Spinal cord (tissue), 10 donors: ENCODE data around the gene CYLD. TPM values are rescaled to one million over a fixed set of nuclear protein-coding genes. Genes with fewer than 3 reads are reported as not detected.

Experiments
- DNase-seq, 6 donors: peaks; one replicate each; pipeline versions ENCODE4 v3.0.0 to v3.0.0-alpha.2; 2013 to 2015; ENCODE audit warnings: low spot score in 6 of 6, low read depth in 4 of 6
- H3K27ac ChIP-seq: one replicate; pipeline ENCODE4 v1.5.1; 2013; ENCODE audit warnings: low read depth, low read length, control low read depth
- H3K27me3 ChIP-seq: one replicate; pipeline ENCODE4 v1.6.1; 2013; ENCODE audit warnings: low read length; ENCODE audit not compliant: control insufficient read depth, insufficient read depth
- H3K36me3 ChIP-seq: one replicate; pipeline ENCODE4 v1.6.1; 2013; ENCODE audit warnings: low read length; ENCODE audit not compliant: control insufficient read depth, insufficient read depth
- H3K4me1 ChIP-seq: one replicate; pipeline ENCODE4 v1.6.1; 2013; ENCODE audit warnings: low read length; ENCODE audit not compliant: control insufficient read depth, insufficient read depth
- H3K4me3 ChIP-seq: one replicate; pipeline ENCODE4 v1.5.1; 2013; ENCODE audit warnings: low read depth, low read length, control low read depth
- H3K9me3 ChIP-seq: one replicate; pipeline ENCODE4 v1.6.1; 2013; ENCODE audit warnings: low read length; ENCODE audit not compliant: control insufficient read depth, insufficient read depth
- WGBS: methylation state at CpG from one replicate; pipeline ENCODE4 v1.1.5; 2013; ENCODE audit warnings: missing lambda C conversion rate; ENCODE audit not compliant: insufficient coverage; 5-methylcytosine and 5-hydroxymethylcytosine counted together
- polyA plus RNA-seq, 2 donors: library from polyadenylated mRNA; unstranded; fragments of 120-200 nt; gene quantifications; one replicate each; pipeline ENCODE4 v1.2.1, GENCODE V29; 2013; ENCODE audit not compliant: insufficient read length in 2 of 2
- small RNA-seq: library from RNA; depleted of rRNA; stranded (forward); fragments of <200 nt; gene quantifications from one replicate; pipeline ENCODE3, GENCODE V24; 2014; ENCODE audit warnings: low replicate concordance
- total RNA-seq, 2 donors: library from RNA; depleted of rRNA in 1 of 2; stranded (reverse); fragments of 120-200 nt in 1 of 2; fragments of >200 nt in 1 of 2; gene quantifications; one replicate each; pipeline versions ENCODE4 v1.2.3 to v1.2.4, GENCODE V29; 2013 to 2014
- donor health status: healthy.

Gene CYLD
- total and polyA plus RNA-seq, 4 donors, result 28.4 to 65.8 (median 36.2) TPM

DNA sequence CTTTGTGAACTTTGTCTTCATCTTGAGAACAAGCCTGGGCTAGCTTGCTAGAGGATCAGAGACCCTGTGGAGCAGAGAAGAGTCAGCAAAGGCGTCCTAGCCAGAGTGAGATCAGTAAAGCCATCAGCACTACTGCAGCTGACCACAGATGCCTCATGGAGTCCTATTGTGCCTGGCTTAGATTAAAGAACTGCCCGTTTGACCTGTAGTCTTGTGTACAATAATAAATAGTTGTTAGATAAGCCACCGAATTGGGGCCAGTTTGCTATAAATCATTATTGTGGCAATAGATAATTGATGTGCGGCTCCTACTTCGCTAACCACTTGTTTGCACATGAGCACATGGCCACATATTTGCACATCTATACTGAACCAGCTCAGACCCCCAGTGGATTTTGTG, 103.0 kb downstream of the CYLD start:
- H3K27ac ChIP-seq, result no peak overlapping the region
- peaks cover 12% of the 10 kb centered on the region for H3K4me1 ChIP-seq
- no peaks in the 10 kb centered on the region for H3K9me3 ChIP-seq
- 78% methylated on average over 2 of the region's 5 CpGs for WGBS
- H3K36me3 ChIP-seq, result no peaks in the 10 kb centered on the region
- DNase-seq, result no peak
- H3K27me3 ChIP-seq, result peaks cover 20% of the 10 kb centered on the region
- no peak overlapping the region for H3K4me3 ChIP-seq

DNA sequence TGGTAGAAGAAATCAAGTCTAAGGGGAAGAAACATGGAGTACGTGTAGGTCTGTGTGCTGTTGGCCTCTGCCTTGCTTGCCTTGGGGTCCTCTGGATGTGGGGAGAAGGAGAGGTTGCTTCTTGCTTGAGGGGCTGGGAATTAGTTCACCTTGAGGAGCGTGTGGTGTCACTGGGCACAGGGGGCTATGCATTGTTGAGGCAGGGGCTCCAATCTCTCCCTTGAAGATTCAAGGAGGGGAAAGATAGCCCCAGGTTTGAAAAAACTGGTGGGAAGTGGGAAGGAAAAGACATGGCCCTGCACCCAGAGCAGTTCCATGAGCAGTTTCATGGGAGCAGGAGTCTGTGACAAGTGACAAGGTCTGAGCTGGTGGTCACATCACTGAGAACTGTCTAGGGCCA, 103.4 kb downstream of the CYLD start:
- Histone ChIP-seq H3K4me3 (no peak overlapping the region), H3K27ac (no peak overlapping the region), H3K36me3 (no peaks in the 10 kb centered on the region), H3K4me1 (peaks cover 12% of the 10 kb centered on the region), H3K9me3 (no peaks in the 10 kb centered on the region), H3K27me3 (peaks cover 17% of the 10 kb centered on the region)
- WGBS, result 100% methylated on average over 2 of the region's 2 CpGs
- no peak for DNase-seq

DNA sequence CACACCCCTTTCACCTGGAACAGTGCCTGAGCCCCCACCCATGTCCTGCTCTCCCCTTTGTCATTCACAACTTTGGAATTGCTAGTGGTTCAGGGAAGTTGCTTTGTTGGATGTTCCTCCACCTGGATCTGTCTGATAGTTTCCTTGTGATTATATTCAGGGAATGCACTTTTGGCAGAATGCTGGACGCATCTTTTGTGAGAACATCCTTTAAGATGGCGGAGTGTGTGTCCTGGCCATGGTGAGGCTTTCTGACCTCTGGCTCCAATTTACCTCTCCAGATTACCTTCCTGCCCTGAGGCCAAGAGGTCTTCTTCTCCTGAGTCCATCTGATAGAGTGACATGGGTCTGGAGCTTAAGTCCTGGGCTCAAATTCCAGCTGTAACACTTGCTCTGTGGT, 104.6 kb downstream of the CYLD start:
- peaks cover 6% of the 10 kb centered on the region for H3K27me3 ChIP-seq
- no peak overlapping the region for H3K4me3 ChIP-seq
- no peaks in the 10 kb centered on the region for H3K9me3 ChIP-seq
- no peaks in the 10 kb centered on the region for H3K36me3 ChIP-seq
- WGBS, result 100% methylated on average over 2 of the region's 2 CpGs
- peaks cover 4% of the 10 kb centered on the region for H3K4me1 ChIP-seq
- DNase-seq, result no peak
- no peak overlapping the region for H3K27ac ChIP-seq

DNA sequence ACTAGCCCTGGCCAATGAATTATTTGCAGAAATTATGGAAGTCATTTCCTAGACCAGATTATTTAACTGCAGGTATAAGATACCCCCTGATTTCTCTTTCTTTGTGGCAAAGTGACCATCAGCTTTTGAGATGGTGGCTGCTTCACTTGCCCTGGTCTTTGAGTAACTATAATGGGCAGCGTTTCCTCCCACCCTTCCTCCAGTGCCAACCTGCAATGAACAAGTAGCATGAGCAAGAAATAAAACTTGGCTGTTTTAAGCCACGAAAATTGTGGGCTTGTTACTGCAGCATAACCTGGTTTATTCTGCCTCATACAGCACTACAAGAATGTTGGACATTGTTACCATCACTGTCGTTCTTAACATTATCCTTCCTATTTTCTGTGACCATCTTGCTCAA, 105.3 kb downstream of the CYLD start:
- H3K4me1 ChIP-seq, result no peaks in the 10 kb centered on the region
- H3K9me3 ChIP-seq, result no peaks in the 10 kb centered on the region
- WGBS, result 85% methylated on average over 3 of the region's 3 CpGs
- no peak overlapping the region for H3K27ac ChIP-seq
- no peak for DNase-seq
- H3K36me3 ChIP-seq, result no peaks in the 10 kb centered on the region
- peaks cover under 1% of the 10 kb centered on the region for H3K27me3 ChIP-seq
- no peak overlapping the region for H3K4me3 ChIP-seq

DNA sequence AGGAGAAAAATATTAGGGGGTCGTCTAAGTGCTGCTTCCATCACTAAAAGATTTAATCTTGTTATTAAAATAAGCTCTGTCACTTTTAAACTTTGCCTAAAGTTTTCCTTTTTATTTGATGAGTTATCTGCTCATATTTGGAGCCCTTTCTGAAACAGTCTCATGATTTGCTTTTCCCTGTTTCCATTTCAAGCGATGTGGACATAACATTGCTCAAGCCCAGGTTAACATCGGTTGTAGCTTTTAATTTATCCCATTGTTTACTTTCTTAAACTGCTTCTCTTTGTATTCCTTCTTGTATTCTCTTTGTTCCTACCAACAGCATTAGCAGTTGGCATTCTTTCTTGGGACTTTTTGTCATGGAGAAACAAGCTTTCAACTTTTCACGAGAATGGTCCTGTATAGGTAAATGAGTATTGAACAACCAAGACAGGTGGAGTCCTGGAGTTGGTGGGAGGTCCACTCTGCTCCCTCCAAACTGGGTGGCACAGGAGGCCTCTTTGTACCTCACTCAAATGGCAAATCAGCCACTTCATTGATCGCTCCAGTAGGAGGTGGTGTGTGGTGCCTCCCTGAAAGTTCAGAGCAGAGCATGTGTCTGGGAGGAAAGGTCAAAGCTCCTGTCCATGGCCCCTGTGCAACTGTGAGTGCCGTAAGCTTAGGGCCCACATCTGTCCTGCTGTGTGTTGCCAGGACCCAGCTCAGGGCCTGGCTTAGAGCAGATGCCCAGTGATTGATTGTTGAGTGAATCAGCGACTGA, 107.0 kb downstream of the CYLD start:
- H3K27me3 ChIP-seq, result no peaks in the 10 kb centered on the region
- H3K27ac ChIP-seq, result no peak overlapping the region
- H3K9me3 ChIP-seq, result no peaks in the 10 kb centered on the region
- 93% methylated on average over 6 of the region's 7 CpGs for WGBS
- no peaks in the 10 kb centered on the region for H3K36me3 ChIP-seq
- no peaks in the 10 kb centered on the region for H3K4me1 ChIP-seq
- H3K4me3 ChIP-seq, result no peak overlapping the region
- no peak for DNase-seq

Small RNA genes within 50 kb of the gene (small RNA-seq; reads per million reads assigned to genes)
- gene MIR3181, result 0.10 reads per million

Other genes with a start within 250 kb of the CYLD start
- gene NKD1, start 193.7 kb upstream of the CYLD start, total RNA-seq, result 10 to 100 TPM in 1 of 2 donors, 1 to 10 TPM in 1; 6.7 to 33.8 TPM
- 10 to 100 TPM; 22.5 to 28.8 TPM for gene NKD1, start 193.7 kb upstream of the CYLD start, polyA plus RNA-seq
- 1 to 10 TPM in 1 of 2 donors, under 1 TPM in 1; 0.61 to 1.1 TPM for gene SNX20, start 60.8 kb upstream of the CYLD start, total RNA-seq
- under 1 TPM; 0.62 to 0.73 TPM for gene SNX20, start 60.8 kb upstream of the CYLD start, polyA plus RNA-seq
- gene NOD2, start 48.5 kb upstream of the CYLD start, total RNA-seq, result under 1 TPM; 0.79 to 0.83 TPM
- gene NOD2, start 48.5 kb upstream of the CYLD start, polyA plus RNA-seq, result 1 to 10 TPM in 1 of 2 donors, under 1 TPM in 1; 0.82 to 1.2 TPM